Renal pelvis (tissue), 4 donors: ENCODE data around the gene FANK1. TPM values are rescaled to one million over a fixed set of nuclear protein-coding genes. Genes with fewer than 3 reads are reported as not detected.
"Not testable (repeated sequence)": the region's sequence is repeated elsewhere in the genome, so short reads cannot be mapped to it uniquely, and the experiment has no call there.

Source experiments
- DNase-seq: peaks from one replicate; pipeline ENCODE4 v3.0.0-alpha.2; 2013
- polyA plus RNA-seq, 3 donors: library from polyadenylated mRNA; unstranded; fragments of 120-200 nt; gene quantifications; one replicate each; pipeline ENCODE4 v1.2.1, GENCODE V29; 2013; ENCODE audit not compliant: insufficient read length in 3 of 3

The FANK1 gene
- polyA plus RNA-seq, 3 donors: 10.0 to 14.9 (median 11.7) TPM

DNA sequence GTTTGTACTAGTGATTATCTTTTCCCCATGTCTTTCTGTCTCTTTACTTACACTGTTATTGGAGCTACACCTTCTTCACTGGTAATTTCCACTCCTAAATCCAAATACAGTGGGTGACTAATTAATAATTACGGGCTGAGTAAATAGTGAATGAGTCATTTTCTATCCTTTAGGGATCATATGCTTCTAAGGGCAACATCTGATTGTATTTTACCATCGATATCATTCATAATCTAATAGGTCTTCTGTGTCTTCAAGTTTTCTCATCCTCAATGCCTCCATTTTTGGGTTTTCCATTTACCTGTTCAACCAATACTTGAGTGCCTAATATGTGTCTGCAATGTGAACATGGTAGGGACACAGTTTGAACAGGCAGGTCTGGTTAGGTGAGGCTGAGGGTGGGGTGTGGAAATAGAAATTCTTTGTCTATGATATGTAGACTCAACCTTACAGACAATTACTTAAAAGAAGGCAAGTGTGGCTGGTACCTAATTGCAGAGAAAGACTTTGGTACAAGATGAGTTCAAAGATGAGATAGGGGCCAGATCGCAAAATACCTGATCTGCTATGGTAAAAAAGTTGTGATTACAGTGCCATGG lies 9.4 kb upstream of the FANK1 start:
- DNase-seq: no peak

GRCh38 chr10:125889441-125889840 lies 6.9 kb upstream of the FANK1 start:
- not testable (repeated sequence) for DNase-seq

DNA sequence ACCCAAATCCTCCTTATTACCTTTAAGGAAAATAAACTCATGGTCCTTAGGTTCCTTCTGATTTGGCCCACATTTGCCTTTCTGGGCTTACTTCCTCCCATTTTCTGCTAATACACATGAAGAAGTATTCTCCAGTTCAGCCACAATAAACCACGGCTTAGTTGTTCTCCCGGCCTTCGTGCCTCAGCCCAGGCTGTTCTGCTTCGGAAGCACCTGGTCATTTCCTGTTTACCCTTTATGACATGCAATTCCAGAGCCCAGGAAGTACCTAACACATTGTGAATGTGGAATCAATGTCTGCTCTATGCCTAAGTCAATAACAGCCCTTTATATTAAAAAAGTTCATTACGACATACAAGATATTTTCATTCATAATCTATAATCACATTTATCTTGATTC lies 4.0 kb upstream of the FANK1 start:
- not testable (repeated sequence) for DNase-seq

- DNase-seq: not testable (repeated sequence)
These were observed 2.2 kb upstream of the FANK1 start for GRCh38 chr10:125894176-125894575.

DNA sequence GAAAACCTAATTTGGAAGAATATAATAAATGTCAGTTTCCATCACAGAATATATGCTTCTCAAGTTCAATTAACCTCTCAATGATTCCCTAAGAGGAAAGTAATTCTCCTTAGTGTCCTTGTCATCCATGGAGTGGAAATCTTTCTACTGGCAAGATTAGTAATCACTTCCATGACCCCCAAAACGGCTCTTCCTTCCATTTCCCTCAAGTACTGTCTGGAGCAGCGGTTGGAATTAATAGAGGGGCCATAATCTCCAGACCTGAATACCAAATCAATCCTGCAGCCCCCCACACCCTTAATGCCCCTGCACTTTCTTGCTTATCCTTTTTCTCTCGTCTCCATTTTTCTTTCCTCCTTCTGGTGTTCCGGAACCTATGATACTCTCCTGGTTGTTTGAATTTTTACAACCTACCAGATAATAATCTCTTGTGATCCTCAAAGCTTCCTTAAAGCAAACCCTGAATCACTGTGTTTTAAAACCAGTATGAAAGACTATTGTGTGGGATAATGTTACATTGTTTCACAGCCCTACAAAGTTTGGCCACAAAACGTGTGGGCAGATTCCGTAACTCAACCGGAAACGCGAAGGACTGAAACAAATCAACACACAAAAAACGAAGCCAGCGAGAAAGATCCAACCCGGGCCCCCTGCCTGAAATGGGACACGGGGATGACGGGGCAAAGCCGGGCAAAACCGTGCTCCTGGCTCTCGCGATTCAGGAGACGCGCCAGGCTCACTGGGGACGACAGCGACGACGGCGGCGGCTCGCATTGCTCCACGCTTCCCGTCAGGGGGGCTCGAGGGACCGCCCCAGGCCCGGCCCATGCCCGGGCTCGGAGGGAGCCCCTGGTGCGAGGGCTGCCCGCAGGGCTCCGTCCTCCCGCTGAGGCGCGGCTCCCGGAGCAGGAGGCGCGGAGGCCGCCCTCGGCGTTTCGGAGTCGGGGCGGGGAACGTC lies 955 bp upstream of the FANK1 start:
- peak; percentile 54 for DNase-seq

DNA sequence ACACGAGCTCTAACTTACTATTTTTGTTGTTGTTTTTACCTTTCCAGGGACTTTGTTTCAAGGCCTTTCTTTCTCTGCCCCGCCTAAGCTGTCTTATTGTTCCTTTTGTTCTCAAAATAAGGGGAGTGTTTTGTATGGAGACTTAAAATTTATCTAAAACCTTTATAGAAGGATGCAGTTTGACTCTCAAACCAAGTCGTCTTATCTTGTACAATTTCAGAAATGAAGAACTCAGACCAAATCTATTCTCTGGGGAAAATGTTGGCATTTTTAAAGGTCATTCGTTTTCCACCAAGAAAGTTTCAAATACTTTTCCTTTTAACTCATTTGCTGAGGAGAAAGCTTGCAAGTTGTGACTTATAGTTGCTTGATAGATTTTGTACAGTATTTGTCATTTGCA lies 953 bp downstream of the FANK1 start:
- DNase-seq: not testable (repeated sequence)

DNA sequence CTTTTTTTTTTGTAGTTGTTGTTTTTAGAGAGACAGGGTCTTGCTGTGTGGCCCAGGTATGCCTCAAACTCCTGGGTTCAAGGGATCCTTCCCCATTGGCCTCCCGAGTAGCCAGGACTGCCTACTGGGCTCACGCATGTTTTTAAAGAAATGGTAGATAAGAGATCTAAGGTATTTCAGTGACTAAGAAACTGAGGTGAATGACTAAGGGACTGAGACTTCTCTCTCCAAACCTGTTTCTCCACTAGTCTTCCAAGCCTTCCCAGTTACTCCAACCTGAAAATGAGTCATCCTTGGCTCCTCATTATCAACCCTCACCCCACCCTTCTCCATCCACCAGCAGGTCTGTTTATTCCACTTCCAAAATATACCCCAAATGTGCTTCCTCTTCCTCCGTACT lies 4.6 kb downstream of the FANK1 start:
- not testable (repeated sequence) for DNase-seq

- DNase-seq: not testable (repeated sequence)
These were observed 6.8 kb downstream of the FANK1 start for GRCh38 chr10:125903135-125903640.

GRCh38 chr10:125905069-125905994 lies 9.0 kb downstream of the FANK1 start:
- DNase-seq: not testable (repeated sequence)

- not testable (repeated sequence) for DNase-seq
These were observed 11.2 kb downstream of the FANK1 start for GRCh38 chr10:125907598-125907997.

DNA sequence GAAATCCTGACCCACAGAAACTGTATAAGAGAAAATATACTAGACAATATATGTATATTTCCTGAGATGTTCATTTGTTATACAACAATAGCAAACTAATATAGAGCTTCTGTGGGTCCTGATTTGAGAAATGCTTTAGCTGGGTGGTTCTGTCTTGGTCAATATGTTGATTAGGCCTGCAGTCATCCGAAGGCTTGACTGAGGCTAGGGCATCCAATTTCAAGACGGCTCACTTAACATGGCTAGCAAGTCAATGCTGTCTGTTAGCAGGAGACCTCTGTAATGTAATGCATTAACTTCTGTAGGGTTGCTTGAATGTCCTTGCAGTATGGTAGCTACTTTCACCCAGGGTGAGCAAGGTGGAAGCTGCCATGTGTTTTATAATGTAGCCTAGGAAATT lies 12.4 kb downstream of the FANK1 start:
- not testable (repeated sequence) for DNase-seq

DNA sequence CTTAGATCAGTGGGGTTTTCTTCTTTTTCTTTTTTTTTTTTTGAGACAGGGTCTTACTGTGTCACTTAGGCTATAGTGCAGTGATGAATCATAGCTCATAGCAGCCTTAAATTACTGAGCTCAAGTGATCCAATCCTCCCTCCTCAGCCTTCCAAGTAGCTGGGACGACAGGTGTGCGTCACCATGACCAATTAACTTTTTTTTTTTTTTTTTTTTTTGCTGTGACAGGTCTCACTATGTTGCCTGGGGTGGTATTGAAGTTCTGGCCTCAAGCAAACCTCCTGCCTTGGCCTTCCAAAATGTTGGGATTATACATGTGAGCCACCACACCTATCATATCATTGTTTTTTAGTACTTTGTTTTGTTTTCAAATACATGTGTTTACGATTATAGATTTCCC lies 13.1 kb downstream of the FANK1 start:
- not testable (repeated sequence) for DNase-seq

- no peak for DNase-seq
These were observed 14.8 kb downstream of the FANK1 start for GRCh38 chr10:125911145-125911544.

GRCh38 chr10:125911990-125912389 lies 15.6 kb downstream of the FANK1 start:
- no peak for DNase-seq

GRCh38 chr10:125913277-125913676 lies 16.9 kb downstream of the FANK1 start:
- not testable (repeated sequence) for DNase-seq

DNA sequence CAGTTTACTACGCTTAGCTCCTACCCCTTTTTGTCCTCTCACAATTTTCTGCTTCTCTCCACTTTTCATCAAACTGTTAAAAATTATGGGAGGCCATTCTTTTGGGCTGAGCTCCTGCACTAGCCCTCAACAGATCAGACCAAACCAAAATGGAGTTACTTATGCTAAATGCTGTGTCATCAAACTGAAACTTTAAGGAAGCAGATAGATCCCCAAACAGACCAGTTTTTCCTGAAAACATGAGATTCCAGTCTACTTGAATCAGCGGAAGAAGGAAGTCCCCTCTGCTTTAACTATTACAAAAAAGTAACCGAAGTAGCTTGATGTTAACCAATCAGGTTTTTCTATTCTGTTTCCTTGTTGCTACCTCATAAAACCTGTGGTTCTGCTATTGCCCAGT lies 20.6 kb downstream of the FANK1 start:
- DNase-seq: no peak

DNA sequence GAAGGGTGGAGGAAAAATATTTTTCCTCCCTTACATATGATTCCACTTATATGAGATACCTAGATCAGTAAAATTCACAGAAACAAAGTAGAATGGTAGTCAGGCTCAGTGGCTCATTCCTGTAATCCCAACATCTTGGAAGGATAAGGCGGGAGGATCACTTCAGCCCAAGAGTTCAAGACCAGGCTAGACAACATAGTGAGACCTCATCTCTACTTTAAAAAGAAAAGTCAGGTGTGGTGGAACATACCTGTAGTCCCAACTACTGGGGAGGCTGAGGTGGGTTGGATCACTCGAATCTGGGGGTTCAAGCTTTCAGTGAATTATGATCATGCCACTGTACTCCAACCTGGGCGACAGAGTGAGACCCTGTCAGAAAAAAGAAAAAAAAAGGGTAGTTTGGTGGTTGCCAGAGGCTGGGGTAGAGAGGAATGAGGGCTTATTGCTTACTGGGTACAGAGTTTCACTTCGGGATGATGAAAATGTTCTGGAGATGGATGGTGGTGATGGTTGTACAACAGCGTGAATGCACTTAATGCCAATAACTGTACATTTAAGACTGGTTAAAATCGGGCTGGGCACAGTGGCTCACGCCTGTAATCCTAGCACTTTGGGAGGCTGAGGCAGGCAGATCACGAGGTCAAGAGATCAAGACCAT lies 21.5 kb downstream of the FANK1 start:
- not testable (repeated sequence) for DNase-seq

DNA sequence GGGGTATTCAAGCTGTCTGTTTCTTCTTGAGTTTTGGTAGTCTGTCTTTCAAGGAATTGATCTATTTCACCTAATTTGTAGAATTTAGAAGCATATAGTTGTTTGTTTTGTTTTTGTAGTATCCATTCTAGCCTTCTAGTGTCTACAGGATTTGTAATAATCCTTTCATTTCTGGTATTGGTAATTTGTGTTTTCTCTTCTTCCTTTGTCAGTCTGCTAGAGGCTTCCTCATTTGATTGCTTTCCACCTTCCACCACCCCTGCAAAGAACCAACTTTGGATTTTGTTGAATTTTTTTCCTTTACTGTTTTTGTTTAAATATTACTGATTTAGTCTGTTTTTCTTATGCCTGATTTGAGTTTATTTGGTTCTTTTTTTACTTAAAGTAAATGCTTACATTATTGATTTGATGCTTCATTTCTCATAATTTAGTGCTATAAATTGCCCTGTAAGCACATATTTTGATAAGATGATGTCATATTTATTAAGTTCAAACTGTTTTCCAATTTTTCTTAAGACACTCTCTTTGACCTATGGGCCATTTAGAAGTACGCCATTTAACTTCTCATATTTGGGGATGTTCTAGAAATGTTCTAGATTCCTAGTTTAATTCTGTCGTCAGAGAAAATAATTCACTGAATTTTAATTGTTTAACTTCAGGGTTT lies 25.4 kb downstream of the FANK1 start:
- DNase-seq: not testable (repeated sequence)

GRCh38 chr10:125925262-125925834 lies 29.0 kb downstream of the FANK1 start:
- DNase-seq: no peak

DNA sequence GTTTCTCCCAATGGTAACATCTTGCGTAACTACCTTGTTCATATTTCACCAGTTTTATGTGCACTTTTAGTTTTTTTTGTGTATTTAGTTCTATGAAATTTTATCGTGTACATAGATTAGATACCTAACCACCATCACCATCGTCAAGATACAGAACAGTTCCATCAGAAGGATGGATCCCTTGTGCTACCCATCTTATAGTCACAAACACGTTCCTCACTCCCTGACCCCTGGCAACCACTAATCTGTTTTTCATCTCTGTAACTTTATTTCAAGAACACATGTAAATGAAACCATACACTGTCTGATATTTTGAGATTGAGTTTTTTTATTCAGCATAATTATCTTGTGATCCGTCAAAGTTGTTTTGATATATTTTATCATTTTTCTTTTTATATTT lies 29.9 kb downstream of the FANK1 start:
- no peak for DNase-seq
